ENCODE measurements around the gene FAM110C.
"Not testable (repeated sequence)": the region's sequence is repeated elsewhere in the genome, so short reads cannot be mapped to it uniquely, and the experiment has no call there.

The FAM110C gene

GRCh38 chr2:46471-47345, at the start of gene FAM110C:
Gene FAM110C (minus strand): TSS chr2:46505. CDS start chr2:46385, 120 bp downstream.
- DNase-seq (ENCODE audit: low read depth): no peak

GRCh38 chr2:92326-92725, 46.0 kb upstream of the FAM110C start:
- no peak for DNase-seq (ENCODE audit: low read depth)

GRCh38 chr2:90645-91312, 44.5 kb upstream of the FAM110C start:
- DNase-seq (ENCODE audit: low read depth): no peak

GRCh38 chr2:85761-86160, 39.5 kb upstream of the FAM110C start:
- no peak for DNase-seq (ENCODE audit: low read depth)

- no peak for DNase-seq (ENCODE audit: low read depth)
Observed at GRCh38 chr2:84121-84520, 37.8 kb upstream of the FAM110C start.

- DNase-seq (ENCODE audit: low read depth): no peak
Observed at GRCh38 chr2:80971-81736, 34.8 kb upstream of the FAM110C start.

- no peak for DNase-seq (ENCODE audit: low read depth)
Observed at GRCh38 chr2:80378-80777, 34.1 kb upstream of the FAM110C start.

GRCh38 chr2:71309-72035, 25.2 kb upstream of the FAM110C start:
- DNase-seq (ENCODE audit: low read depth): no peak

GRCh38 chr2:69366-70344, 23.4 kb upstream of the FAM110C start:
- DNase-seq (ENCODE audit: low read depth): no peak

GRCh38 chr2:68637-69036, 22.3 kb upstream of the FAM110C start:
- not testable (repeated sequence) for DNase-seq (ENCODE audit: low read depth)

GRCh38 chr2:66853-67252, 20.5 kb upstream of the FAM110C start:
- no peak for DNase-seq (ENCODE audit: low read depth)

- no peak for DNase-seq (ENCODE audit: low read depth)
Observed at GRCh38 chr2:65121-65520, 18.8 kb upstream of the FAM110C start.

GRCh38 chr2:55587-56448, 9.5 kb upstream of the FAM110C start:
- no peak for DNase-seq (ENCODE audit: low read depth)

- DNase-seq (ENCODE audit: low read depth): no peak
Observed at GRCh38 chr2:51613-52012, 5.3 kb upstream of the FAM110C start.

GRCh38 chr2:47737-48136, 1.4 kb upstream of the FAM110C start:
- DNase-seq (ENCODE audit: low read depth): no peak

GRCh38 chr2:47346-47725, 1.0 kb upstream of the FAM110C start:
- no peak for DNase-seq (ENCODE audit: low read depth)

- DNase-seq (ENCODE audit: low read depth): no peak
Observed at GRCh38 chr2:46131-46470, 204 bp downstream of the FAM110C start.

- no peak for DNase-seq (ENCODE audit: low read depth)
Observed at GRCh38 chr2:45342-46130, 769 bp downstream of the FAM110C start.

GRCh38 chr2:44748-45341, 1.5 kb downstream of the FAM110C start:
- no peak for DNase-seq (ENCODE audit: low read depth)

All from stimulated activated CD8-positive, alpha-beta memory T cell treated with anti-CD3 and anti-CD28 coated beads, Interleukin-7, amount 100 ng/mL, for 24 hours (primary cell).